Upper lobe of left lung (tissue), 4 donors: Measurements from ENCODE around the gene CAPN10.

Experiments
- POLR2A ChIP-seq, 4 donors: fragments of 450-650 bp; IDR thresholded peaks; one replicate each; pipeline ENCODE4 v1.5.1; 2016 to 2017; ENCODE audit warnings: antibody characterized with exemption in 4 of 4, mild to moderate bottlenecking in 2 of 4
- TF ChIP-seq, protein P1 (sequence below), 6 experiments: fragments of 450-650 bp in 4 of 6; fragments of 200-600 bp in 2 of 6; sonication (generic) in 2 of 6; IDR thresholded peaks; one replicate each; pipeline ENCODE4 v1.5.1; 2016 to 2019; ENCODE audit warnings: antibody characterized with exemption in 6 of 6

- TF ChIP-seq, protein P1, sequence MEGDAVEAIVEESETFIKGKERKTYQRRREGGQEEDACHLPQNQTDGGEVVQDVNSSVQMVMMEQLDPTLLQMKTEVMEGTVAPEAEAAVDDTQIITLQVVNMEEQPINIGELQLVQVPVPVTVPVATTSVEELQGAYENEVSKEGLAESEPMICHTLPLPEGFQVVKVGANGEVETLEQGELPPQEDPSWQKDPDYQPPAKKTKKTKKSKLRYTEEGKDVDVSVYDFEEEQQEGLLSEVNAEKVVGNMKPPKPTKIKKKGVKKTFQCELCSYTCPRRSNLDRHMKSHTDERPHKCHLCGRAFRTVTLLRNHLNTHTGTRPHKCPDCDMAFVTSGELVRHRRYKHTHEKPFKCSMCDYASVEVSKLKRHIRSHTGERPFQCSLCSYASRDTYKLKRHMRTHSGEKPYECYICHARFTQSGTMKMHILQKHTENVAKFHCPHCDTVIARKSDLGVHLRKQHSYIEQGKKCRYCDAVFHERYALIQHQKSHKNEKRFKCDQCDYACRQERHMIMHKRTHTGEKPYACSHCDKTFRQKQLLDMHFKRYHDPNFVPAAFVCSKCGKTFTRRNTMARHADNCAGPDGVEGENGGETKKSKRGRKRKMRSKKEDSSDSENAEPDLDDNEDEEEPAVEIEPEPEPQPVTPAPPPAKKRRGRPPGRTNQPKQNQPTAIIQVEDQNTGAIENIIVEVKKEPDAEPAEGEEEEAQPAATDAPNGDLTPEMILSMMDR (IDR thresholded peaks at IDR 0.05) = no peak
- no peak for TF ChIP-seq POLR2A (IDR thresholded peaks at IDR 0.05)
Measured at GRCh38 chr2:240590681-240591111, 4.2 kb downstream of the CAPN10 start.
